HUES48 (cell line): ENCODE data around the gene ATP1B2.
A peak's percentile ranks its signal among the peaks of the same experiment; 100 is the strongest.

Source experiments
- H3K27ac ChIP-seq: one replicate; pipeline ENCODE4 v1.7.0; 2013; ENCODE audit warnings: low read depth, low read length, inconsistent platforms
- H3K27me3 ChIP-seq: 2 replicates; pipeline ENCODE4 v1.6.1; 2013; ENCODE audit warnings: mild to moderate bottlenecking, low read length; ENCODE audit not compliant: control insufficient read depth, insufficient read depth
- H3K36me3 ChIP-seq: 2 replicates; pipeline ENCODE4 v1.6.1; 2013; ENCODE audit warnings: low read length; ENCODE audit not compliant: control insufficient read depth, insufficient read depth
- H3K4me1 ChIP-seq: 2 replicates; pipeline ENCODE4 v1.6.1; 2013; ENCODE audit warnings: mild to moderate bottlenecking, low read length; ENCODE audit not compliant: control insufficient read depth, insufficient read depth
- H3K4me3 ChIP-seq: 2 replicates; pipeline ENCODE4 v1.5.1; 2013; ENCODE audit warnings: mild to moderate bottlenecking, low read depth, low read length
- H3K9ac ChIP-seq: 2 replicates; pipeline ENCODE4 v1.6.1; 2013; ENCODE audit warnings: mild to moderate bottlenecking, low read depth, low read length, moderate library complexity
- H3K9me3 ChIP-seq: 2 replicates; pipeline ENCODE4 v1.6.1; 2013; ENCODE audit warnings: low read length; ENCODE audit not compliant: control insufficient read depth, insufficient read depth

Gene ATP1B2

GRCh38 chr17:7650509-7651096 is at the start of gene ATP1B2:
Gene ATP1B2, plus strand, starts transcription at chr17:7650926. Its CDS starts 593 bp downstream, at chr17:7651519.
- Histone ChIP-seq H3K9ac (no peak within 1 kb of the TSS), H3K4me1 (peaks cover 5% of the 10 kb centered on the region; the same call in 1 of the 2 replicates), H3K27ac (no peak within 1 kb of the TSS), H3K36me3 (no peaks in the 10 kb centered on the region), H3K4me3 (peak within 1 kb of the TSS; percentile 58), H3K9me3 (no peaks in the 10 kb centered on the region), H3K27me3 (peaks cover 29% of the 10 kb centered on the region)

- Histone ChIP-seq H3K4me1 (no peaks in the 10 kb centered on the region), H3K36me3 (peaks cover 56% of the 10 kb centered on the region), H3K27me3 (no peaks in the 10 kb centered on the region), H3K9me3 (no peaks in the 10 kb centered on the region), H3K9ac (no peak overlapping the region), H3K4me3 (no peak overlapping the region), H3K27ac (no peak overlapping the region)
Measured at GRCh38 chr17:7606280-7606679, 44.4 kb upstream of the ATP1B2 start.

GRCh38 chr17:7610641-7611040 is 40.1 kb upstream of the ATP1B2 start:
- no peaks in the 10 kb centered on the region for H3K27me3 ChIP-seq
- H3K4me1 ChIP-seq: peaks cover 18% of the 10 kb centered on the region
- H3K36me3 ChIP-seq: peaks cover 34% of the 10 kb centered on the region
- no peaks in the 10 kb centered on the region for H3K9me3 ChIP-seq
- no peak overlapping the region for H3K4me3 ChIP-seq
- no peak overlapping the region for H3K27ac ChIP-seq
- H3K9ac ChIP-seq: no peak overlapping the region

GRCh38 chr17:7611635-7612293 is 39.0 kb upstream of the ATP1B2 start:
- no peak overlapping the region for H3K4me3 ChIP-seq
- no peak overlapping the region for H3K27ac ChIP-seq
- peaks cover 18% of the 10 kb centered on the region for H3K4me1 ChIP-seq
- H3K27me3 ChIP-seq: no peaks in the 10 kb centered on the region
- no peak overlapping the region for H3K9ac ChIP-seq
- no peaks in the 10 kb centered on the region for H3K9me3 ChIP-seq
- H3K36me3 ChIP-seq: peaks cover 22% of the 10 kb centered on the region

GRCh38 chr17:7612294-7612640 is 38.5 kb upstream of the ATP1B2 start:
- Histone ChIP-seq H3K9ac (no peak overlapping the region), H3K4me3 (no peak overlapping the region), H3K9me3 (no peaks in the 10 kb centered on the region), H3K36me3 (peaks cover 22% of the 10 kb centered on the region), H3K27ac (no peak overlapping the region), H3K27me3 (no peaks in the 10 kb centered on the region), H3K4me1 (peaks cover 18% of the 10 kb centered on the region)

- peaks cover 18% of the 10 kb centered on the region for H3K4me1 ChIP-seq
- H3K9ac ChIP-seq: peak overlapping the region; percentile 74
- peaks cover 20% of the 10 kb centered on the region for H3K36me3 ChIP-seq
- H3K27me3 ChIP-seq: no peaks in the 10 kb centered on the region
- peak overlapping the region; percentile 90 for H3K4me3 ChIP-seq
- no peaks in the 10 kb centered on the region for H3K9me3 ChIP-seq
- H3K27ac ChIP-seq: peak overlapping the region; percentile 86
Measured at GRCh38 chr17:7613769-7614424, 36.8 kb upstream of the ATP1B2 start.

GRCh38 chr17:7614425-7615264 is 36.1 kb upstream of the ATP1B2 start, which contains the start of gene FXR2:
Gene FXR2, minus strand, starts transcription at chr17:7614897. Its CDS starts 365 bp downstream, at chr17:7614532.
- Histone ChIP-seq H3K27ac (peak within 1 kb of the TSS; percentile 86), H3K27me3 (no peaks in the 10 kb centered on the region), H3K9ac (peak within 1 kb of the TSS; percentile 74), H3K36me3 (peaks cover 20% of the 10 kb centered on the region), H3K4me3 (peak within 1 kb of the TSS; percentile 90), H3K9me3 (no peaks in the 10 kb centered on the region), H3K4me1 (peaks cover 18% of the 10 kb centered on the region)

- Histone ChIP-seq H3K27me3 (no peaks in the 10 kb centered on the region), H3K36me3 (peaks cover 19% of the 10 kb centered on the region), H3K4me1 (peaks cover 18% of the 10 kb centered on the region), H3K4me3 (peak overlapping the region; percentile 58), H3K9ac (peak overlapping the region; percentile 62), H3K27ac (peak overlapping the region; percentile 80), H3K9me3 (no peaks in the 10 kb centered on the region)
Measured at GRCh38 chr17:7615265-7615747, 35.4 kb upstream of the ATP1B2 start.

- Histone ChIP-seq H3K36me3 (no peaks in the 10 kb centered on the region), H3K9ac (no peak overlapping the region), H3K4me1 (peaks cover 4% of the 10 kb centered on the region; the same call in 1 of the 2 replicates), H3K4me3 (no peak overlapping the region), H3K27ac (no peak overlapping the region), H3K27me3 (no peaks in the 10 kb centered on the region), H3K9me3 (no peaks in the 10 kb centered on the region)
Measured at GRCh38 chr17:7618608-7619007, 32.1 kb upstream of the ATP1B2 start.

GRCh38 chr17:7620835-7621234 is 29.9 kb upstream of the ATP1B2 start:
- Histone ChIP-seq H3K27me3 (no peaks in the 10 kb centered on the region), H3K4me3 (no peak overlapping the region), H3K36me3 (no peaks in the 10 kb centered on the region), H3K9ac (no peak overlapping the region), H3K9me3 (no peaks in the 10 kb centered on the region), H3K4me1 (no peaks in the 10 kb centered on the region), H3K27ac (no peak overlapping the region)
